ENCODE data around the gene CEP83.

DNA sequence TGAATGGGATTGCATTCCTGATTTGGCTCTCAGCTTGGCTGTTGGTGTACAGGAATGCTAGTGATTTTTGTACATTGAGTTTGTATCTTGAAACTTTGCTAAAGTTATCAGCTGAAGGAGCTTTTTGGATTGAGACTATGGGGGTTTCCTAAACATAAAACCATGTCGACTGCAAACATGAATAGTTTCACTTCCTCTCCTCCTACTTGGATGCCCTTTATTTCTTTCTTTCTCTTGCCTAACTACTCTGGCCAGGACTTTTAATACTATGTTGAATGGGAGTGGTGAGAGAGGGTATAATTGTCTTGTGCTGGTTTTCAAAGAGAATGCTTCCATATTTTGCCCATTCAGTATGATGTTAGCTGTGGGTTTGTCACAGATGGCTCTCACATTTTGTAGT is 141.5 kb downstream of the CEP83 start:
- no peak for TF ChIP-seq POLR2AphosphoS5 (IDR thresholded peaks at IDR 0.05)
- no peak for TF ChIP-seq POLR2A (IDR thresholded peaks at IDR 0.05)
- TF ChIP-seq, protein P1, sequence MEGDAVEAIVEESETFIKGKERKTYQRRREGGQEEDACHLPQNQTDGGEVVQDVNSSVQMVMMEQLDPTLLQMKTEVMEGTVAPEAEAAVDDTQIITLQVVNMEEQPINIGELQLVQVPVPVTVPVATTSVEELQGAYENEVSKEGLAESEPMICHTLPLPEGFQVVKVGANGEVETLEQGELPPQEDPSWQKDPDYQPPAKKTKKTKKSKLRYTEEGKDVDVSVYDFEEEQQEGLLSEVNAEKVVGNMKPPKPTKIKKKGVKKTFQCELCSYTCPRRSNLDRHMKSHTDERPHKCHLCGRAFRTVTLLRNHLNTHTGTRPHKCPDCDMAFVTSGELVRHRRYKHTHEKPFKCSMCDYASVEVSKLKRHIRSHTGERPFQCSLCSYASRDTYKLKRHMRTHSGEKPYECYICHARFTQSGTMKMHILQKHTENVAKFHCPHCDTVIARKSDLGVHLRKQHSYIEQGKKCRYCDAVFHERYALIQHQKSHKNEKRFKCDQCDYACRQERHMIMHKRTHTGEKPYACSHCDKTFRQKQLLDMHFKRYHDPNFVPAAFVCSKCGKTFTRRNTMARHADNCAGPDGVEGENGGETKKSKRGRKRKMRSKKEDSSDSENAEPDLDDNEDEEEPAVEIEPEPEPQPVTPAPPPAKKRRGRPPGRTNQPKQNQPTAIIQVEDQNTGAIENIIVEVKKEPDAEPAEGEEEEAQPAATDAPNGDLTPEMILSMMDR (IDR thresholded peaks at IDR 0.05), result no peak
